GM12878 (cell line): ENCODE measurements around the gene MAP2K1. TPM values are rescaled to one million over a fixed set of nuclear protein-coding genes. Genes with fewer than 3 reads are reported as not detected.
A peak's percentile ranks its signal among the peaks of the same experiment; 100 is the strongest.

Experiments
- BCL11A ChIP-seq: IDR thresholded peaks from 2 replicates; pipeline ENCODE4 v1.6.1; 2011; ENCODE audit warnings: low read depth, low read length
- CBFB ChIP-seq: IDR thresholded peaks from 2 replicates; pipeline ENCODE4 v1.6.1; 2016; ENCODE audit warnings: antibody characterized with exemption, low read depth
- CBX5 ChIP-seq: sonication (generic); IDR thresholded peaks from 2 replicates; pipeline ENCODE4 v1.6.1; 2016; ENCODE audit warnings: low read depth, moderate library complexity, mild to moderate bottlenecking, inconsistent platforms
- JUNB ChIP-seq: IDR thresholded peaks from 2 replicates; pipeline ENCODE4 v1.6.1; 2016; ENCODE audit warnings: antibody characterized with exemption, mild to moderate bottlenecking
- polyA plus RNA-seq, 11 experiments: library from polyadenylated mRNA; depleted of rRNA in 4 of 11; unstranded in 6 of 11; stranded (reverse) in 5 of 11; fragments of >200 nt; fragmentation: Nextera tagmentation in 4 of 11; fragmentation: Illumina TruSeq in 1 of 11; extraction: Ambion mirVana in 4 of 11; extraction: Trizol in 1 of 11; gene quantifications; 1 replicate in 1 of 11; 2 replicates in 10 of 11; pipeline versions ENCODE4 v1.2.1 to v1.2.3, GENCODE V29; 2011 to 2016; ENCODE audit warnings: inconsistent platforms in 2 of 11, missing spikeins in 2 of 11, low read depth in 1 of 11
- total RNA-seq, 4 experiments: library from RNA; depleted of rRNA in 3 of 4; stranded (reverse); fragments of >200 nt in 3 of 4; fragmentation: Illumina TruSeq in 1 of 4; extraction: Trizol in 1 of 4; gene quantifications; 2 replicates each; pipeline versions ENCODE4 v1.2.1 to v1.2.3, GENCODE V29; 2013 to 2021
- TF ChIP-seq, protein P1 (sequence below): fragments of 450-650 bp; IDR thresholded peaks from 2 replicates; pipeline ENCODE4 v1.6.1; 2017; ENCODE audit warnings: borderline replicate concordance
- TF ChIP-seq, protein P2 (sequence below): fragments of 450-650 bp; IDR thresholded peaks from 2 replicates; pipeline ENCODE4 v1.6.1; 2017; ENCODE audit warnings: mild to moderate bottlenecking, moderate library complexity

The MAP2K1 gene
- total and polyA plus RNA-seq, 10 of the 15 experiments (the other 5 are each of a cell fraction or from before 2014, with no cell fraction given) = 11.2 to 112 (median 56.6) TPM

DNA sequence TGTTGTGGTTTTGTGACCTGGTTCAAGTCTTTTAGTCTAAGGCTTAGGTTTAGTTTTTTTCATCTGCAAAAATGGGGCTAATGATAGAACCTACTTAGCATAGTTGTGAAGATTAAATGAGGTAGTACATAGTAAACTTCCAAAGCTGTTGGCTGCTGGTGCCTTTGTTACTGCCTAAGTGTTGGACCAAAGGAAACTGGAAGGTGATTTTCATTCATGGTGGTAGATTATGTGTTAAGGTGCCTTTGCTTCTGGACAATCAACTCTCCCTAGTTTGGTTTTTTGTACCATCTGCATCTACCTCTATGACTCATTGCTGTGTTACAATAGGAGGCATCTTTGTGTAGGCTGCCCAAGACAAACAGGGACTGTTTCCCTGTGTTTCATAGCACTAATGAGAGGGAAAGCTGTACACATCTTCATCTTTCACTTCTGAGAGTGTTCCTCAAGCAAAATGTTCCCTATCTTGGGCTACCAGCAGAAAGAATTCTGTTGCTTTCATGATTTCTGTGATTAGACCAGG, 3.2 kb downstream of the MAP2K1 start (continued):
- TF ChIP-seq, protein P1, sequence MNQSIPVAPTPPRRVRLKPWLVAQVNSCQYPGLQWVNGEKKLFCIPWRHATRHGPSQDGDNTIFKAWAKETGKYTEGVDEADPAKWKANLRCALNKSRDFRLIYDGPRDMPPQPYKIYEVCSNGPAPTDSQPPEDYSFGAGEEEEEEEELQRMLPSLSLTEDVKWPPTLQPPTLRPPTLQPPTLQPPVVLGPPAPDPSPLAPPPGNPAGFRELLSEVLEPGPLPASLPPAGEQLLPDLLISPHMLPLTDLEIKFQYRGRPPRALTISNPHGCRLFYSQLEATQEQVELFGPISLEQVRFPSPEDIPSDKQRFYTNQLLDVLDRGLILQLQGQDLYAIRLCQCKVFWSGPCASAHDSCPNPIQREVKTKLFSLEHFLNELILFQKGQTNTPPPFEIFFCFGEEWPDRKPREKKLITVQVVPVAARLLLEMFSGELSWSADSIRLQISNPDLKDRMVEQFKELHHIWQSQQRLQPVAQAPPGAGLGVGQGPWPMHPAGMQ = no peak
- TF ChIP-seq CBFB (0 out of 2 replicates have a peak, but pooled peaks have one; percentile 48), JUNB (peak; percentile 78), CBX5 (no peak), BCL11A (peak; percentile 21; the same call in 1 of the 2 replicates)
- TF ChIP-seq, protein P2, sequence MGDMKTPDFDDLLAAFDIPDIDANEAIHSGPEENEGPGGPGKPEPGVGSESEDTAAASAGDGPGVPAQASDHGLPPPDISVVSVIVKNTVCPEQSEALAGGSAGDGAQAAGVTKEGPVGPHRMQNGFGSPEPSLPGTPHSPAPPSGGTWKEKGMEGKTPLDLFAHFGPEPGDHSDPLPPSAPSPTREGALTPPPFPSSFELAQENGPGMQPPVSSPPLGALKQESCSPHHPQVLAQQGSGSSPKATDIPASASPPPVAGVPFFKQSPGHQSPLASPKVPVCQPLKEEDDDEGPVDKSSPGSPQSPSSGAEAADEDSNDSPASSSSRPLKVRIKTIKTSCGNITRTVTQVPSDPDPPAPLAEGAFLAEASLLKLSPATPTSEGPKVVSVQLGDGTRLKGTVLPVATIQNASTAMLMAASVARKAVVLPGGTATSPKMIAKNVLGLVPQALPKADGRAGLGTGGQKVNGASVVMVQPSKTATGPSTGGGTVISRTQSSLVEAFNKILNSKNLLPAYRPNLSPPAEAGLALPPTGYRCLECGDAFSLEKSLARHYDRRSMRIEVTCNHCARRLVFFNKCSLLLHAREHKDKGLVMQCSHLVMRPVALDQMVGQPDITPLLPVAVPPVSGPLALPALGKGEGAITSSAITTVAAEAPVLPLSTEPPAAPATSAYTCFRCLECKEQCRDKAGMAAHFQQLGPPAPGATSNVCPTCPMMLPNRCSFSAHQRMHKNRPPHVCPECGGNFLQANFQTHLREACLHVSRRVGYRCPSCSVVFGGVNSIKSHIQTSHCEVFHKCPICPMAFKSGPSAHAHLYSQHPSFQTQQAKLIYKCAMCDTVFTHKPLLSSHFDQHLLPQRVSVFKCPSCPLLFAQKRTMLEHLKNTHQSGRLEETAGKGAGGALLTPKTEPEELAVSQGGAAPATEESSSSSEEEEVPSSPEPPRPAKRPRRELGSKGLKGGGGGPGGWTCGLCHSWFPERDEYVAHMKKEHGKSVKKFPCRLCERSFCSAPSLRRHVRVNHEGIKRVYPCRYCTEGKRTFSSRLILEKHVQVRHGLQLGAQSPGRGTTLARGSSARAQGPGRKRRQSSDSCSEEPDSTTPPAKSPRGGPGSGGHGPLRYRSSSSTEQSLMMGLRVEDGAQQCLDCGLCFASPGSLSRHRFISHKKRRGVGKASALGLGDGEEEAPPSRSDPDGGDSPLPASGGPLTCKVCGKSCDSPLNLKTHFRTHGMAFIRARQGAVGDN = no peak
- TF ChIP-seq, all 136 proteins: peak for 18
